ENCODE measurements around the gene LGI4.

GRCh38 chr19:35083691-35084508, 51.0 kb downstream of the LGI4 start:
- TF ChIP-seq POLR2AphosphoS5 (IDR thresholded peaks at IDR 0.05; ENCODE audit: low read depth) (no peak), CTCF (IDR thresholded peaks at IDR 0.05; ENCODE audit: insufficient read depth, low read length) (no peak)
